Sigmoid colon (tissue), 7 donors: ENCODE data around the gene SDCCAG8. TPM values are rescaled to one million over a fixed set of nuclear protein-coding genes. Genes with fewer than 3 reads are reported as not detected.

ENCODE experiments used
- DNase-seq: peaks from one replicate; pipeline ENCODE4 v3.0.0-alpha.2; 2019
- H3K27ac ChIP-seq, 4 donors: fragments of 200-600 bp; sonication (generic); one replicate each; pipeline ENCODE4 v1.5.1; 2016 to 2019; ENCODE audit warnings: mild to moderate bottlenecking in 1 of 4
- H3K27me3 ChIP-seq, 3 donors: fragments of 200-600 bp; sonication (generic); one replicate each; pipeline ENCODE4 v1.5.1; 2019; ENCODE audit warnings: mild to moderate bottlenecking in 1 of 3
- H3K36me3 ChIP-seq, 4 donors: fragments of 200-600 bp; sonication (generic); one replicate each; pipeline ENCODE4 v1.5.1; 2016 to 2019
- H3K4me1 ChIP-seq, 4 donors: fragments of 200-600 bp; sonication (generic); one replicate each; pipeline ENCODE4 v1.5.1; 2017 to 2019
- H3K4me3 ChIP-seq, 4 donors: fragments of 200-600 bp; sonication (generic); one replicate each; pipeline ENCODE4 v1.5.1; 2017 to 2019; ENCODE audit warnings: mild to moderate bottlenecking in 2 of 4, moderate library complexity in 1 of 4
- H3K9me3 ChIP-seq, 4 donors: fragments of 200-600 bp in 3 of 4; sonication (generic) in 3 of 4; one replicate each; pipeline versions ENCODE4 v1.5.1 to v1.6.1; 2013 to 2019
- CTCF ChIP-seq, 4 experiments: fragments of 450-650 bp in 3 of 4; fragments of 200-600 bp in 1 of 4; IDR thresholded peaks; one replicate each; pipeline ENCODE4 v1.5.1; 2016 to 2019; ENCODE audit warnings: antibody characterized with exemption in 4 of 4, mild to moderate bottlenecking in 3 of 4, moderate library complexity in 2 of 4
- EP300 ChIP-seq, 4 donors: sonication (generic); formaldehyde crosslinking; IDR thresholded peaks; one replicate each; pipeline ENCODE4 v1.6.1; 2017; ENCODE audit warnings: antibody characterized with exemption in 4 of 4
- POLR2A ChIP-seq, 2 donors: fragments of 450-650 bp; IDR thresholded peaks; one replicate each; pipeline ENCODE4 v1.6.1; 2016; ENCODE audit warnings: antibody characterized with exemption in 2 of 2, mild to moderate bottlenecking in 2 of 2, moderate library complexity in 2 of 2
- POLR2AphosphoS5 ChIP-seq, 4 donors: sonication (generic); formaldehyde crosslinking; IDR thresholded peaks; one replicate each; pipeline ENCODE4 v1.6.1; 2017; ENCODE audit warnings: antibody characterized with exemption in 4 of 4
- WGBS, 2 donors: extraction: QIAGEN DNeasy Blood & Tissue Kit; methylation state at CpG; one replicate each; pipeline ENCODE4 v1.1.7; 2013; 5-methylcytosine and 5-hydroxymethylcytosine counted together
- intact Hi-C: fragments of 100-400 bp; cut with DNase I; formaldehyde crosslinking; loops from one replicate; pipeline ENCODE4 v1.15.1; 2023
- polyA plus RNA-seq, 3 donors: library from polyadenylated mRNA; stranded (reverse); fragments of 200-250 nt; gene quantifications; one replicate each; pipeline ENCODE4 v1.2.3, GENCODE V29; 2013
- total RNA-seq, 4 donors: library from RNA; depleted of rRNA; stranded (reverse); fragments of >200 nt; gene quantifications; one replicate each; pipeline ENCODE4 v1.1.0, GENCODE V29; 2016
- donor health status: healthy with polysubstance abuse.
- donor health status: Bipolar disorder and iron deficiency.
- donor health status: healthy.

The SDCCAG8 gene
- total and polyA plus RNA-seq, 7 donors = 15.6 to 49.7 (median 30.3) TPM

DNA sequence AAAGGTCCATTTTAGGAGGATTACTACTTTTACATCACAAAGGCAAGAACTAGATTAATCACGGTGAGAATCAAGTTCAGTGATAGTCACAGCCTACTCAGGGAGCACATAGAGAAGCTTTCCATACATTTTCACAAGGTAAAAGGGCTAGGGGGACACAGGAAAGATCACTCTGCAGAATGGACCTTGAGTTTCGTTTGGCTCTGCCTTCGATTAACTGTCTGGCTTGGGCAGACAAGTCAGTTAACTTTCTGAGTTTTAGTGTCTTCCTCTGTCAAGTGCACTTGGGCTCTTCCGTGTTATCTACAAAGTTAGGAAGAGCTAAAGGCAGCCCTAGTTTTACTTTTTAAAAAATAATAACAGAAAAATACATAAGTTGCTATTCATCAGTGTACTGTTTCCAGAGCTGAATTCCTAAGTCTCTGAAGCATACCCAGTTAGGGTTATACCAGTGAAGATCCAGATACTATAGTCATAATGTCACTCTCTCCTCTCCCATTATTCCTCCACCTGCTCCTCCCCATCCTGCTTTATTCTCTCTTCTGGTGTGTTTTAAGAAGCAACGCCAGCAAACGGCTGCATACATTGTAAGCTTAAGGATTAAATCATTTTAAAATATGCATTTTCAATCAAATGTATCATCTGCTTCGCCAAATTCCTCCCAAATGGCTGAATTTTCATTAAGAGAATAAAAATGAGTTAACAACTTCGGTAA is 2.5 kb upstream of the SDCCAG8 start:
- 15 to 30% methylated on average over 8 of the region's 8 CpGs for WGBS, 2 donors
- Histone ChIP-seq H3K27ac (peak overlapping the region; percentile 92 to 97 (median 96)), H3K4me3 (peak overlapping the region; percentile 52 to 99 (median 94)), H3K4me1 (peaks cover 0 to 53% (median 45%) of the 10 kb centered on the region in 4 donors), H3K9me3 (no peaks in the 10 kb centered on the region), H3K36me3 (no peaks in the 10 kb centered on the region), H3K27me3 (no peaks in the 10 kb centered on the region)
- intact Hi-C loops = loop anchor here (10.0 kb wide), 4 partner anchors 591 to 1609 kb away; partner anchors contain the start of genes ADSS2, CHML, COX20 and OPN3
- TF ChIP-seq CTCF (IDR thresholded peaks at IDR 0.05) = no peak
- no peak for TF ChIP-seq EP300 (IDR thresholded peaks at IDR 0.05)
- TF ChIP-seq POLR2A (IDR thresholded peaks at IDR 0.05) = no peak
- TF ChIP-seq POLR2AphosphoS5 (IDR thresholded peaks at IDR 0.05) = no peak
- DNase-seq = no peak

GRCh38 chr1:243253926-243254232 is 2.0 kb upstream of the SDCCAG8 start:
- no peak for TF ChIP-seq CTCF (IDR thresholded peaks at IDR 0.05)
- TF ChIP-seq EP300 (IDR thresholded peaks at IDR 0.05) = no peak
- TF ChIP-seq POLR2AphosphoS5 (IDR thresholded peaks at IDR 0.05) = no peak
- TF ChIP-seq POLR2A (IDR thresholded peaks at IDR 0.05) = no peak
- H3K4me3 ChIP-seq = peak overlapping the region; percentile 52 to 99 (median 94)
- 1 to 4% methylated on average over 4 of the region's 4 CpGs for WGBS, 2 donors
- no peaks in the 10 kb centered on the region for H3K36me3 ChIP-seq
- no peaks in the 10 kb centered on the region for H3K9me3 ChIP-seq
- peak overlapping the region; percentile 92 to 97 (median 96) for H3K27ac ChIP-seq
- no peaks in the 10 kb centered on the region for H3K27me3 ChIP-seq
- DNase-seq = no peak
- peaks cover 0 to 53% (median 45%) of the 10 kb centered on the region in 4 donors for H3K4me1 ChIP-seq
- intact Hi-C loops = loop anchor here (10.0 kb wide), 4 partner anchors 591 to 1609 kb away; partner anchors contain the start of genes ADSS2, CHML, COX20 and OPN3

DNA sequence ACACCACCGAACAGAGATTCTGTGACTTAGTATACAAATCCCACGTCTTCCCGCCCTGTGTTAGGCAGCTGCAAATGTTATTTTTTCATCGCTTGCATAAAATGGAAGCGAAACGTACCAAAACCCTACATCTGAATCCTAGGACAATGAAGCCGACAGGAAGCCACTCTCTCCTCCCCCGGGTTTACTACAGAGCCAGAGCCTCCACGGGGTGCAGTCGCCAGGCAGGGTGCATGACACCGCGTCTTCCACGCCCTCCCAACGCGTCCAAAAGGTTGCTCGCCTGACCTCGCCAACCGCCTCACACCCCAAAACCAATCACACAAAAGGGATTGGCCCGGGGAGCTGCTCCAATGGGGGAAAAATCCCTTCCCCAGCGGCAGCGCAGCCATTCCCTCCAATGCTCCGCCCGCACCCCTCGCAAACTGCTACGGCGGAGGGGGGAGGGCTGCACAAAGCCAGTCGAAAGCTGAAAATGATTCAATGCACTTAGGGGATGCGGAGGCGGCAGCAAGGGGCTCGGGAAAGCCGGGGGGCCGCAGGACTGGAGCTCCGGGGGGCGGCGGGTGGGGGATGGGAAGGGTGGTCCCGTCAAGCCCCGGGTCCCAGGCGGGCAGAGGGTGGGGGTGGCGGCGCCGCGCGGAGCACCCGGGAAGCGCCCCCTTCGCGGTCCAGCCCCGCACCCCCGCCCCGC is 1.5 kb upstream of the SDCCAG8 start:
- Histone ChIP-seq H3K4me3 (peak overlapping the region; percentile 52 to 99 (median 94)), H3K27ac (peak overlapping the region; percentile 92 to 97 (median 96)), H3K27me3 (no peaks in the 10 kb centered on the region), H3K9me3 (no peaks in the 10 kb centered on the region), H3K36me3 (no peaks in the 10 kb centered on the region), H3K4me1 (peaks cover 0 to 53% (median 45%) of the 10 kb centered on the region in 4 donors)
- DNase-seq = peak; percentile 84
- WGBS, 2 donors = 0 to 1% methylated on average over 50 of the region's 50 CpGs
- intact Hi-C loops = loop anchor here (10.0 kb wide), 4 partner anchors 590 to 1610 kb away; partner anchors contain the start of genes ADSS2, CHML, COX20 and OPN3
- TF ChIP-seq EP300 (IDR thresholded peaks at IDR 0.05) (no peak), POLR2AphosphoS5 (IDR thresholded peaks at IDR 0.05) (peak in 3 of 4 donors; percentile 43 to 52 (median 46)), POLR2A (IDR thresholded peaks at IDR 0.05) (no peak), CTCF (IDR thresholded peaks at IDR 0.05) (no peak)

- WGBS, 2 donors = 0% methylated on average over 74 of the region's 74 CpGs
- intact Hi-C loops = loop anchor here (5.0 to 10.0 kb wide), 5 partner anchors 590 to 1610 kb away; partner anchors contain the start of genes ADSS2, CHML, COX20 and OPN3
- peaks cover 0 to 53% (median 42%) of the 10 kb centered on the region in 4 donors for H3K4me1 ChIP-seq
Observed at GRCh38 chr1:243254927-243255790, 682 bp upstream of the SDCCAG8 start, which contains the start of gene CEP170. TSS of gene CEP170 (minus strand) at chr1:243255281. CDS start at chr1:243225280, 30,001 bp downstream.

More at GRCh38 chr1:243254927-243255790, 682 bp upstream of the SDCCAG8 start, which contains the start of gene CEP170:
- DNase-seq = peak; percentile 98
- Histone ChIP-seq H3K36me3 (no peaks in the 10 kb centered on the region), H3K9me3 (no peaks in the 10 kb centered on the region), H3K4me3 (peak within 1 kb of the TSS; percentile 52 to 99 (median 94)), H3K27me3 (no peaks in the 10 kb centered on the region), H3K27ac (peak within 1 kb of the TSS; percentile 92 to 97 (median 96))
- TF ChIP-seq POLR2A (IDR thresholded peaks at IDR 0.05) (peak; percentile 58 to 69), EP300 (IDR thresholded peaks at IDR 0.05) (no peak), POLR2AphosphoS5 (IDR thresholded peaks at IDR 0.05) (peak; percentile 87 to 94 (median 91)), CTCF (IDR thresholded peaks at IDR 0.05) (no peak)
